Measurements from ENCODE around the gene DOP1A.

DOP1A gene

DNA sequence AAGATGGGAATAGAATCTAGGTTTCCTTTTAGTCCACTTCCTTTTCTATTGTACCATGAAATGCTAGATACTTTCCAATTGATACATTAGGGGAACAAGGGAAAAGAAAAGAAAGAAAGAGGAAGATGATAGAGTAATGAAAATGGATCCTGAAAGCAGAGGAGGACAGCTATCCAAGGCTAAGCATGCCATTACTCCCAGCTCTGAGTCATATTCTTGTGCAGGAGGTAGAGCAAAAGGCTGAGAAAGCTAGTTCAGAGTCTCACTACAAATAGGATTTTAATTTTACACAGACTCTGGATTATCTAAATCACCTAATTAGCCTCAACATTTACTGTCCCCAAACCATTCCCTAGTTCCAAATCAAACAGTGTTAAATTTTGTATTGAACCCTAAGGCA, 149.3 kb downstream of the DOP1A start:
- no peak for DNase-seq
